GM21390 (cell line): ENCODE results near the gene GSG1L.

Experiments
- ATAC-seq: cut with Tn5 transposase; IDR thresholded peaks from one replicate; pipeline ENCODE4 v1.9.1; 2021; ENCODE audit not compliant: unreplicated experiment

GSG1L gene

DNA sequence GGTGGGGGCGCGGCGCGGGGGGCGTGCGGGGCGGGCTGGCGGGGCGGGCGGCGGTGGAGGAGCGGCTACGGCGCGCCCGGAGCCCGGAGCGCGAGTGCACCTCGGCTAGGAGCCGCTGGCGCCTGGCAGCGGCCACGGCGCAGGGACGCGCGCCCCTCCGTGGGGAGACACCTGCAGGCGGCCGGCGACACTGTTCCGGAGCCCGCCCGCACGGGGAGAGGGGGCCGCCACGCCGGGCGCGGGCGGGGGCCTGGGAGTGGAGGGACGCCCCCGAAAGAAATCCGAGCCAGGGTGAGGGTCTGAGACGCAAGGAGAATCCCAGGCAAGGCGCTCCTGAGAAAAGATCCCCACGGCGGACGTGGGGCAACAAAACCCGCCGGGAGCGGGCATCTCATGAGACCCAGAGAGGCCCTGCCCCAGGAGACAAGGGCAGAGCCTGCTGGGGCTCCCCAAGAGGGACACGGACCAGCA is at the start of gene GSG1L:
Gene GSG1L, minus strand, starts transcription at position 124 of the 471 bp plus-strand sequence. CDS start 290 bp downstream, outside the sequence.
- ATAC-seq = no peak

DNA sequence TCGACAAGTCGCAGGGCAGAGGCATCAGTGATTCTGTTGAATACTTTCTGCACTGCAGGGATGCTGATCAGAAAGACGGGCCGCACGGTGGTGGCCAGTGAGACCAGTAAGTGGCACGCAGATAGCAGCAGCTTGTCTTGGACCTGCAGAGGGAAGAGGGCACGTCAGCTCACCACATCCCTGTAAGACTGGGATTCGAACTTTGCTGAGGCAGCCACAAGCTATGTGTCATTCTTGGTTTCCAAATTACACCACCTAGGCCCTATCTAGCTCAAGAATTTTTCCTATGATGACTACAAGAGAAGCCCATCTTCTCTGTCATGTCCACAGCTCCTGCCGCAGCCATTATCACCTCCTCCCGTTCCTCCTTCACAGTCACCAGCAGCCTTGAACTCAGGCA is 49.4 kb upstream of the GSG1L start:
- no peak for ATAC-seq

GRCh38 chr16:28110977-28111376 is 47.5 kb upstream of the GSG1L start:
- ATAC-seq = no peak

DNA sequence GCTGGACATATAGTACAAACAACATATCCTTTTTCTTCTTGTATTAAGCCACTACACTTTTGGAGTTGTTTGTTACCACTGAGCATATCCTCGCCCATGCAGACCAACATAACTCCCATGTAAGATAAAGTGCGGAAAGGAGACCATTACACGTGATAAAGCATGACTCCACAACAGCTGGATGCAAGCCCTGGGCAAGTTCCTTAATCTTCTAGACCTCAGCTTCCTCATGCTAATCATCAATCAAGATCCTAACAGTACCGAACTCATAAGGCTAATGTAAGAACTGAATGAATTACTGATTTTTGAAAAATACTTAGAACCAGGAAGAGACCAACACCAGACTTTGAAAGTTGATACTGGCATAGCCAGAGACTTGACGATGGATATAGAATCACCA is 47.0 kb upstream of the GSG1L start:
- ATAC-seq = no peak

DNA sequence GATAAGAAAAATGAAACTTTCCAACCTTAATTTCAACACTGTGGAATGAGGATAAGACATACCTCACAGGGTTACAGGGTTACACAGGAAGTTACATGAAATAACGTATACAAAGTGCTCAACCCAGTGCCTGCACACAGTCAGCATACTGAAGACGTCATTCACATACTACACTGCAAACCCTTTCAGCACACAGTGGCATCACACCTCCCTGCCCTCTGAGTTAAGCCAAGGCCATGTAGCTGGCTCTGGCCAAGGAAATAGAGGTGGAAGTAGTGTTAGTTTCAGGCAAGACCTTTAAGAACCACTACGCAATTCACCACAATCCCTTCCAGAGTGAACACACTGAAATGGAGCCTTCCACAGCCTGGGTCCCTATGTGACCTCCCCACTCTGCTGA is 46.6 kb upstream of the GSG1L start:
- no peak for ATAC-seq

GRCh38 chr16:28108590-28109247 is 45.2 kb upstream of the GSG1L start:
- ATAC-seq = no peak

- ATAC-seq = no peak
Observed at GRCh38 chr16:28107232-28107631, 43.7 kb upstream of the GSG1L start.

DNA sequence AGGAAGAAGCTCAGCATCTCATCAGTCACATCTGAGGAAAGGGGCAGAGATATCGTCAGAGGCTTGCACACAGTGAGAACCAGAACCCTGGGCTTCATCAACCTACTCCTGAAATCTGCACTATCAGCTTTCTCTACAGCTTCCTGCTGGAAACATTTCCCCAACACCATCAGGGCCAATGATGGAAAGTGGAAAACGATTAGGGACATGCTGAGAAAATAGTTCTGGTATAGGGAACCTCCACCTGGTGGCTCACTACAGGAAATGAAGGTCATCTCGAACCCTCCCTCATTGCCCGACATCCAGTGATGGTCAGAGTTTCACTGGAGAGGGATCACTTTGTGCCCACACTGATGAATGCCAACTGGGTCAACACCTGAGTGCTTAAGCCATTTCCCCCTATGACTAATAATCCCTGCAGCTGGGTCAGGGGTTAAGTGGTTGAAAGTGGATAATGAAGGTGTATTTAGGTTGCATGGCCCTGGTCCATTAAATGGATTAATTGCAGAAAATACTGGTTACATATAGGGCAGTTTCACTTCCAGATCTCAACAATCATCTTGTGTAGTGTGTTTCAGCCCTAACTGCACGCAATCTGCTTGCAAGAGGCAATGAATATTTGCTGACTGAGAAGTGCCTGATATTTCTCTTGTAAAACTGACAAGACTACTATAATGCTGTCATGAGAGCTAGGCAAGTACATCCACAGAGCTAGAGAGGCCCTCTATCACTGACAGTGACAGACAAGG is 43.1 kb upstream of the GSG1L start:
- ATAC-seq = no peak

DNA sequence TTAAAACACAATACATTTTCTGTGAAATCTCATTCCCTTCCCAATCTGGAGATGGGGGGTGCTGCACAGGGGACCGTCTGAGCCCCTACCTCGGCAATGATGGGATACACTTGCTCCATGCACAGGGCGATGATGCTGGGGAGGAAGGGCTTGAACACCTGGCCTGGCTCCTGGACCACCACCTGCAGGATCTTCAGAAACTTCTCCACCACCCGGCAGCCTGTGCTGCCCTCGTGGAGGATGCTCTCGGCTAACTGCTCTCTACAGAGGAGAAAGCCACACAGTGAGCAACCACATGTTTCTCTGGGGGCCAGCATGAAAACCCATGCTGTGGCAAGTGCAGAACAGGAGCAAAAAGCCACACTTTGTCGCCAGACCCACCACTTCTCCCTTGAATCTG is 42.4 kb upstream of the GSG1L start:
- ATAC-seq = no peak

- no peak for ATAC-seq
Observed at GRCh38 chr16:28105297-28105696, 41.8 kb upstream of the GSG1L start.

DNA sequence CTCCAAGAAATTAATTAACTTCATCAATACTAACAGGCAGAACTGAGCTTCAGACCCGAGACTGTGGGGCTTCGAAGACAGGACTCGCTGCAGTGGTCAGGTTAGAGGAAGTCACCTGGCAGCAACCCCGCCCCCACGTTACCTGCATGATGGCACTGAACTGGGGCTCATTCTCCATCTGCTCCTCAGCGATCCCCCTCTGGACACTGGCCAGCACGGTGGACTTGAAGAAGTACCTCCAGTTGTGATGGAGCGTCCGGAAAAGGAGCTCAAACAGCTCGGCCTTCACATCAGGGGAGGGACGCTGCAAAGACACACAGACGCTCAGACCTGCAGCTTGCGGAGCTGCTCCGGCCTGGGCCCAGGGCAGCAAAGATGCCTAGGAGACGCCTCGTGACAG is 40.9 kb upstream of the GSG1L start:
- no peak for ATAC-seq

GRCh38 chr16:28103516-28104170 is 40.1 kb upstream of the GSG1L start:
- no peak for ATAC-seq

DNA sequence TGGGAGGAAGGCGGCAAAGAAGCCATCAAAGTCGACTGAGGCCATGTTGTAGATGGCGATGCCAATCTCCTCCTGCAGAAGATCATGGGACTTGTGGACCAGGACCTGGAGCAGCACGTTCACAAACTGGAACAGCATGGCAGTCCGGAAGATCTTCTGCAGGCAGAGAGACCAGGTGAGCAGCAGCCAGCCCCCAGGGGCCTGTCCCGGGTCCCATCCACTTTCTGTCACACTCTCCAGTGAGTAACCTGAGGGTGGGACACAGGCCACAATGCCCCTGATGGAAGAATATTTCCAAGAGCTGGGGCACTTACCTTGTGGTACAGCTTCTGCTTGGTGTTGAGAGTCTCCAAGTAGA is 38.0 kb upstream of the GSG1L start:
- ATAC-seq = no peak

GRCh38 chr16:28100810-28101532 is 37.5 kb upstream of the GSG1L start:
- ATAC-seq = no peak

DNA sequence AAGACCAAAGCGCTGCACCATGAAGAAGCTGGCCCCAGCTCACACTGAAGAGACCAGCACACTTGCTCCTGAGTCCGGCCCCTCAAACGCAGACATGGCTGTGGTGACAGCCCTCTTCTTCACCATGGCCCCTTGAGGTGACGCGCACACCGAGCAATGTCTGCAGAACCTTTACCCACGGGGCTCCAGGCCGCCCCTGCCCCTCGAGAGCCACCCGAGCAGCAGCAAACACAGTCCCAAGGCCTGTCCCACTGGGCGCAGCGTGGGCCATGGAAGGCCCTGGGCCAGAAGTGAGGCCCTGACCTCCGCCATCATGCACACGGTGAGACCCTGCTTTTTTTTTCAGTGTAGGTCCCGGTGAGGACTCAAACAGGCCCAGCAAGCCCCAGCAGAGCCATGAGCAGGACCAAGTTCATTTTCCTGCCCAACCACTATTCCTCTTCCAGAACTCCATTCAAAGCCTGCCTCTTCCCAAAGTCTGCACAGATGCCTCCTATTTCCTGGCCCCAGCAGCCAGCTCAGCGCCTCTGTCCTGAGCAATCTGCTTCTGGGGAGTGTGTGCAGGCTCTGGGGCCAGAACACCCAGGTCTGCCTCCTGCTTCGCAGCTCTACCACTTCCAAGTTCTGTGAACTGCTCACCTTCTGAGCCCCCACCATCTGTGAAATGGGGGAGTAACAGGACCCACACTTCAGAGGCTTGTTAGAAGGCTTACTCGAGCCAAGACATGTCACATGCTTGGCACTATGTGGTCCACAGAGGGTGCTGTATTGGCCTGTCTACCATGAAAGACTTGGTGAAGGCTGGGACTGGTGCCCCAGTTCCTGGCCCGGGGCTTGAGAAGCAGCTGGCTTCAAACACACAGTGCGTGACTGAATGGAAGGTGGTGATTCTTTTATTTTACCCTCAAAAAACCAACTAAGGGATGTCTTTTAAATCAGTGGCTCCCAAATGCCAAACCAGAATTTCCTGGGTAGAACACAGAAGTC is 35.7 kb upstream of the GSG1L start:
- ATAC-seq = no peak

DNA sequence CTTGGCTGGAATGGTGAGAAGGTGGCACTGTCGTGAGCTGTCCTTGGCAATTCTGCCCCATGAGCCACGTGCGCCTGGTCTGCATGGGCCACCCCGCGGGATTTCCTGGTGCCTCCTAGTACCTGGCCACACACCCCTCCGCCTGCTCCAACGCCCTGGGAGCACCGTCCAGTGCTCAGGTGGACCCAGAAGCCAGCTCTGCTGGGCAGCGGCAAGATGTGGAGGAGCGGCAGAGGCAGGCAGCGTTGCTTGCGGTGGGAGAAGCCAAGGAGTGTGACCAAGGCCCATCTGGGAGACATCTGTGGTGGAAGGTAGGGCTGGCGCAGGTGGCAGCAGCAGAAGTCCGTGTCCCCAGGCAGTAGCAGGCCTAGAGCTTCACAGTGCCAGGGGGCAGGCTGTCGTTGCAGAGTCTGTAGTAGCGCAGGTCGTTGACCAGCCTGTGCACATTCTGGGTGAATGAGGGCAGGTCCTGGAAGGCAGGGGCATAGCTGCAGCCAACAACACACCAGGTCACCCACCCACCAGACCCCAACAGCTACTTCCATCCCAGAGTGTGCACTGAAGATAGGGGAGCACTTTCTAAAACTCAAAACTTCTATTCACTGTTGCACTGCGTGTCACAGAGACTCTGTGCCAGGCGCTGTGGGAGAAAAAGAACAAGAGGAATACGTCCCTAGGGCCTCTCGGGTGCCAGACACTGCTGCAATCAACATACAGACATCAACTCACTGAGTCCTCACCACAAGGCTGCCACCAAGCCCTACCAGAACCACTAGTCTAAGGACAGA is 34.9 kb upstream of the GSG1L start:
- ATAC-seq = no peak

DNA sequence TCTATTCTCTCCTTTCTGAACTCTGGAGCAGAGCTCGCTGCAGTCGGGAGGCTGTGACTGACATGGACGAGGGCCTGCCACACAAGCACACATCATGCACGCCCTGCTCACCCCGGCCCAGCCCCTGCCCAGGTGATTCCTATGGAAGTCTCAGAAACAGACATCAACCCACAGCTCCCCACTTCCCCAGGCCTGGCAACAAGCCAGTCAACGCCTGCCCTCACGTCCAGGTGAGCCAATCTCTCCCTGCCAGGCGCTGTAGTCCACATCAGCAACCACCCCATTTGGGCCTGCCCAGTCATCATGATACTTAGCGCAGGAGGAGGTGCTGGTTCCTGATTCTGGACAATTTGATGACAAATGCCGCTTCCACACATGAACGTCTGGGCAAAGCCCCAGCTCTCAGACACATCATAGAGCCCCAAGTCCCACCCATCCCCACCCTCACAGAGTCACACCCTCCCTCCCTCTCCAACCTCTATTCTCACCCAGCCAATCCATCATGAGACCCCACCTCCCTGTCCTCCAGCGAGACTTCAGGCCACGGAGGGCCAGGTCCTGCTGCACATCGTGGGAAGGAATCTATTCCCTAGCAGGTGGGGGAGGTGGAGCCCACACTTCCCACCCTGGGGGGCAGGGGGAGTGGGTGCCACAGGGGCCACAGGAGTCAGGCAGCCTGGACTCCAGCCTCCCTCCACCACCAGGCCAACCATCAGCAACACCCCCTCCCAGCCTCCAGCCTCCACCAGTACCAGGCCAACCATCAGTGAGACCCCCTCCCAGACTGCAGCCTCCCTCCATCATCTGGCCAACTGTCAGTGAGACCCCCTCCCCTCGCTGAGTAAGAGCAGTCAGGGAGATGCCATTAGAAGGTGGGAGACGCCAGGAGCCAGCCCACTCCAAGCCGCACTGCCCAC is 33.7 kb upstream of the GSG1L start:
- no peak for ATAC-seq

DNA sequence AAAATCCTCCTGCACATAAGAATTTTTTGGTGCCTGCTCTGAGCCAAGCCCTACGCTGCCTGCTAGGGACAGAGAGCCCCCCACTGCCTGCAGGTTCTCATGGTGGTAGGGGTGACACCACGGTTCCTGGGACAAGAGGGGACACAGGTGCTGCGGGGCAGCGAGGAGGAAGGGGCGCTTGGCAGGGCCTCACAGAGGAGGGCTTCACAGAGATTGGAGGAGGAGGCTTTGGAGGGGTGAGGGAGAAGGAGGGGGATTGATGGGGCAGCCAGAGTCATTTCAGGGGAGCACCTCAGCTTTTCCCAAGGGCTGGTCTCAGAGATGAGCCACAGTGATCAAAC is 29.8 kb upstream of the GSG1L start:
- ATAC-seq = no peak
